Endothelial cell of umbilical vein (primary cell): ENCODE measurements around the gene ANKRD44. TPM values are rescaled to one million over a fixed set of nuclear protein-coding genes. Genes with fewer than 3 reads are reported as not detected.

Experiments
- BruUV-seq: library from RNA; stranded (reverse); fragments of 400-500 nt; replicated peaks from 2 replicates; lab custom pipeline; 2021; lab: Mats Ljungman, UMichigan
- CTCF ChIA-PET: fragments of 300-600, 350-600 bp; sonication (Branson Sonifier 250); formaldehyde crosslinking; loops from one replicate; lab custom pipeline; 2021; ENCODE audit warnings: antibody characterized with exemption, inconsistent platforms; lab: Charles Lee
- POLR2A ChIA-PET: fragments of 300-600, 350-600 bp; sonication (Branson Sonifier 250); formaldehyde crosslinking; loops from one replicate; lab custom pipeline; 2021; ENCODE audit warnings: antibody characterized with exemption, inconsistent platforms; lab: Charles Lee
- DNase-seq: peaks from one replicate; pipeline ENCODE4 v3.0.0-alpha.2; 2011; ENCODE audit warnings: low read depth, low spot score
- FAIRE-seq: peaks from 2 replicates; lab custom pipeline; 2011; peaks lifted over from hg19 to GRCh38; lab: Jason Lieb, UNC
- H2AFZ ChIP-seq: 2 replicates; pipeline ENCODE4 v1.6.0; 2012; ENCODE audit warnings: low read depth, low read length, control low read depth, inconsistent platforms
- H3K27ac ChIP-seq: 2 replicates; pipeline ENCODE4 v1.5.1; 2011; ENCODE audit warnings: low read depth, mild to moderate bottlenecking, control low read depth, low read length, moderate library complexity; ENCODE audit not compliant: insufficient read depth
- H3K27me3 ChIP-seq, 2 experiments: 2 replicates each; pipeline versions ENCODE4 v1.6.0 to v1.6.1; 2011; ENCODE audit warnings: low read length in 2 of 2, mixed read lengths in 1 of 2; ENCODE audit not compliant: control insufficient read depth in 2 of 2, insufficient read depth in 2 of 2
- H3K36me3 ChIP-seq, 2 experiments: 2 replicates in 1 of 2; 3 replicates in 1 of 2; pipeline ENCODE4 v1.5.1; 2011; ENCODE audit warnings: low read length in 2 of 2, mild to moderate bottlenecking in 1 of 2, moderate library complexity in 1 of 2; ENCODE audit not compliant: control insufficient read depth in 2 of 2, insufficient read depth in 2 of 2; ENCODE audit errors: extremely low read depth in 1 of 2
- H3K4me1 ChIP-seq: 3 replicates; pipeline ENCODE4 v1.5.1; 2011; ENCODE audit warnings: mild to moderate bottlenecking, low read length; ENCODE audit not compliant: control insufficient read depth, insufficient read depth; ENCODE audit errors: extremely low read depth
- H3K4me2 ChIP-seq: 2 replicates; pipeline ENCODE4 v1.6.1; 2011; ENCODE audit warnings: low read length, control low read depth, mixed read lengths; ENCODE audit not compliant: insufficient read depth
- H3K4me3 ChIP-seq, 3 experiments: fragments of 200-600 bp in 1 of 3; sonication (generic), shearing (Covaris generic) in 1 of 3; replicated peaks in 1 of 3; 2 replicates each; pipeline ENCODE4 v1.5.1; 2011 to 2016; ENCODE audit warnings: control low read depth in 3 of 3, low read length in 3 of 3, mild to moderate bottlenecking in 2 of 3, inconsistent platforms in 1 of 3, low read depth in 1 of 3, moderate library complexity in 1 of 3; ENCODE audit not compliant: insufficient read depth in 1 of 3
- H3K79me2 ChIP-seq: 2 replicates; pipeline ENCODE4 v1.6.0; 2012; ENCODE audit warnings: low read length, inconsistent platforms; ENCODE audit not compliant: control insufficient read depth, insufficient read depth
- H3K9ac ChIP-seq: replicated peaks from 2 replicates; pipeline ENCODE3; 2011; ENCODE audit warnings: low read length, control low read depth; ENCODE audit not compliant: insufficient read depth; ENCODE audit errors: extremely low read depth
- H3K9me1 ChIP-seq: replicated peaks from 3 replicates; pipeline ENCODE4 v1.6.0; 2011; ENCODE audit warnings: mild to moderate bottlenecking, low read length; ENCODE audit not compliant: control insufficient read depth, insufficient read depth; ENCODE audit errors: extremely low read depth
- H3K9me3 ChIP-seq: replicated peaks from 2 replicates; pipeline ENCODE4 v1.5.1; 2012; ENCODE audit warnings: low read length, inconsistent platforms; ENCODE audit not compliant: control insufficient read depth, insufficient read depth
- H4K20me1 ChIP-seq: replicated peaks from 2 replicates; pipeline ENCODE3; 2011; ENCODE audit warnings: mild to moderate bottlenecking, low read length; ENCODE audit not compliant: control insufficient read depth, insufficient read depth; ENCODE audit errors: extremely low read depth
- CTCF ChIP-seq, 2 donors: IDR thresholded peaks; 1 replicate in 1 of 2; 2 replicates in 1 of 2; pipeline ENCODE4 v1.5.1; 2011; ENCODE audit warnings: low read length in 2 of 2, mild to moderate bottlenecking in 2 of 2, moderate library complexity in 2 of 2, control low read depth in 1 of 2, inconsistent platforms in 1 of 2, low read depth in 1 of 2; ENCODE audit not compliant: insufficient read depth in 1 of 2; ENCODE audit errors: extremely low read depth in 1 of 2
- EZH2 ChIP-seq: IDR thresholded peaks from 2 replicates; pipeline ENCODE4 v1.6.1; 2012; ENCODE audit warnings: borderline replicate concordance, low read depth, mild to moderate bottlenecking, moderate library complexity, low read length, inconsistent platforms; ENCODE audit not compliant: severe bottlenecking
- FOS ChIP-seq: IDR thresholded peaks from 2 replicates; pipeline ENCODE4 v1.6.1; 2011; ENCODE audit warnings: mild to moderate bottlenecking, low read length, moderate library complexity, borderline replicate concordance; ENCODE audit not compliant: insufficient read depth
- GATA2 ChIP-seq: IDR thresholded peaks from 2 replicates; pipeline ENCODE4 v1.7.0; 2011; ENCODE audit warnings: low read depth, mild to moderate bottlenecking, moderate library complexity, mixed read lengths, low read length; ENCODE audit not compliant: insufficient read length, insufficient read depth
- JUN ChIP-seq: IDR thresholded peaks from 2 replicates; pipeline ENCODE4 v1.6.1; 2011; ENCODE audit warnings: borderline replicate concordance, low read depth; ENCODE audit not compliant: insufficient read length, insufficient read depth
- MAX ChIP-seq: IDR thresholded peaks from 2 replicates; pipeline ENCODE4 v1.6.1; 2011; ENCODE audit not compliant: insufficient read depth, insufficient read length
- MYC ChIP-seq: IDR thresholded peaks from one replicate; pipeline ENCODE4 v1.6.1; 2011; ENCODE audit warnings: mild to moderate bottlenecking, low read depth, low read length
- POLR2A ChIP-seq: IDR thresholded peaks from 2 replicates; pipeline ENCODE4 v1.6.1; 2012; ENCODE audit warnings: low read depth, mild to moderate bottlenecking, control low read depth, low read length
- POLR2AphosphoS5 ChIP-seq: IDR thresholded peaks from 2 replicates; pipeline ENCODE4 v1.6.1; 2012; ENCODE audit warnings: low read depth, mild to moderate bottlenecking, control low read depth, low read length, moderate library complexity; ENCODE audit not compliant: insufficient read depth
- dilution Hi-C: fragments of 300-500 bp; cut with MboI; formaldehyde crosslinking; loops from one replicate; pipeline ENCODE4 v1.15.0; 2019; ENCODE audit warnings: low sequenced_read_pairs; ENCODE audit not compliant: extremely low pct_ligation_motif_present
- intact Hi-C: fragments of 100-400 bp; cut with micrococcal nuclease; formaldehyde crosslinking; loops from one replicate; pipeline ENCODE4 v1.10.0; 2022
- polyA plus RNA-seq, 4 experiments: library from polyadenylated mRNA; depleted of rRNA in 3 of 4; stranded (reverse) in 3 of 4; unstranded in 1 of 4; fragments of >200 nt; gene quantifications; 2 replicates each; pipeline versions ENCODE4 v1.2.1 to v1.2.3, GENCODE V29; 2011 to 2012; ENCODE audit warnings: missing spikeins in 1 of 4
- total RNA-seq: library from RNA; stranded (reverse); gene quantifications from 2 replicates; pipeline ENCODE4 v1.2.3, GENCODE V29; 2021

ANKRD44 gene
- total and polyA plus RNA-seq, 2 donors (not counting 3 experiments of a cell fraction or from before 2014, with no cell fraction given): 3.4 to 6.1 TPM

GRCh38 chr2:197034292-197034691 lies 276.3 kb downstream of the ANKRD44 start:
- Histone ChIP-seq H3K27ac (no peak overlapping the region), H3K36me3 (no peaks in the 10 kb centered on the region), H3K4me1 (peaks cover 10% of the 10 kb centered on the region), H3K9me1 (no peaks in the 10 kb centered on the region), H4K20me1 (no peaks in the 10 kb centered on the region), H3K9ac (no peak overlapping the region), H3K9me3 (no peaks in the 10 kb centered on the region), H3K27me3 (no peaks in the 10 kb centered on the region), H3K79me2 (no peaks in the 10 kb centered on the region), H3K4me2 (no peak overlapping the region), H2AFZ (no peak overlapping the region), H3K4me3 (no peak overlapping the region)
- ChIA-PET CTCF (interaction anchor here (1.1 to 1.9 kb wide), 4 partner anchors 15 to 22 kb away, joined by 3 to 4 read pairs (median 4); no protein-coding TSS in a partner anchor), POLR2A (no interaction called here)
- BruUV-seq: no TSS peak
- FAIRE-seq: no peak
- no peak for DNase-seq
- no peak for TF ChIP-seq FOS
- intact Hi-C loops (no loop called here), dilution Hi-C loops (no loop called here)

GRCh38 chr2:197033222-197033621 lies 277.4 kb downstream of the ANKRD44 start:
- ChIA-PET CTCF (interaction anchor here (1.5 kb wide), 1 partner anchor 21 kb away, joined by 4 read pairs; no protein-coding TSS in a partner anchor), POLR2A (no interaction called here)
- H3K79me2 ChIP-seq: no peaks in the 10 kb centered on the region
- no peaks in the 10 kb centered on the region for H3K9me1 ChIP-seq
- DNase-seq: no peak
- FAIRE-seq: no peak
- H3K27ac ChIP-seq: no peak overlapping the region
- intact Hi-C loops: no loop called here
- H2AFZ ChIP-seq: no peak overlapping the region
- H4K20me1 ChIP-seq: no peaks in the 10 kb centered on the region
- H3K9ac ChIP-seq: no peak overlapping the region
- no peak overlapping the region for H3K4me2 ChIP-seq
- dilution Hi-C loops: no loop called here
- no TSS peak for BruUV-seq
- TF ChIP-seq JUN: no peak
- no peak for TF ChIP-seq CTCF (IDR thresholded peaks at IDR 0.05; ENCODE audit: extremely low read depth in 1 of 2, insufficient read depth in 1 of 2, low read depth in 1 of 2, low read length in 2 of 2)
- TF ChIP-seq EZH2: no peak
- no peak for TF ChIP-seq GATA2
- no peak for TF ChIP-seq POLR2A
- no peak for TF ChIP-seq MAX
- no peak for TF ChIP-seq FOS
- no peak for TF ChIP-seq POLR2AphosphoS5
- no peak for TF ChIP-seq MYC
- no peaks in the 10 kb centered on the region for H3K36me3 ChIP-seq
- H3K4me1 ChIP-seq: peaks cover 15% of the 10 kb centered on the region
- no peaks in the 10 kb centered on the region for H3K9me3 ChIP-seq
- no peak overlapping the region for H3K4me3 ChIP-seq
- no peaks in the 10 kb centered on the region for H3K27me3 ChIP-seq
